Measurements from ENCODE around the gene NHLH2.

Gene NHLH2

GRCh38 chr1:115791816-115792215 lies 49.1 kb downstream of the NHLH2 start (continued):
- TF ChIP-seq, protein P1, sequence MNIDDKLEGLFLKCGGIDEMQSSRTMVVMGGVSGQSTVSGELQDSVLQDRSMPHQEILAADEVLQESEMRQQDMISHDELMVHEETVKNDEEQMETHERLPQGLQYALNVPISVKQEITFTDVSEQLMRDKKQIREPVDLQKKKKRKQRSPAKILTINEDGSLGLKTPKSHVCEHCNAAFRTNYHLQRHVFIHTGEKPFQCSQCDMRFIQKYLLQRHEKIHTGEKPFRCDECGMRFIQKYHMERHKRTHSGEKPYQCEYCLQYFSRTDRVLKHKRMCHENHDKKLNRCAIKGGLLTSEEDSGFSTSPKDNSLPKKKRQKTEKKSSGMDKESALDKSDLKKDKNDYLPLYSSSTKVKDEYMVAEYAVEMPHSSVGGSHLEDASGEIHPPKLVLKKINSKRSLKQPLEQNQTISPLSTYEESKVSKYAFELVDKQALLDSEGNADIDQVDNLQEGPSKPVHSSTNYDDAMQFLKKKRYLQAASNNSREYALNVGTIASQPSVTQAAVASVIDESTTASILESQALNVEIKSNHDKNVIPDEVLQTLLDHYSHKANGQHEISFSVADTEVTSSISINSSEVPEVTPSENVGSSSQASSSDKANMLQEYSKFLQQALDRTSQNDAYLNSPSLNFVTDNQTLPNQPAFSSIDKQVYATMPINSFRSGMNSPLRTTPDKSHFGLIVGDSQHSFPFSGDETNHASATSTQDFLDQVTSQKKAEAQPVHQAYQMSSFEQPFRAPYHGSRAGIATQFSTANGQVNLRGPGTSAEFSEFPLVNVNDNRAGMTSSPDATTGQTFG (tag by site-specific recombination; IDR thresholded peaks at IDR 0.05; ENCODE audit: borderline replicate concordance): no peak
- TF ChIP-seq, protein P2, sequence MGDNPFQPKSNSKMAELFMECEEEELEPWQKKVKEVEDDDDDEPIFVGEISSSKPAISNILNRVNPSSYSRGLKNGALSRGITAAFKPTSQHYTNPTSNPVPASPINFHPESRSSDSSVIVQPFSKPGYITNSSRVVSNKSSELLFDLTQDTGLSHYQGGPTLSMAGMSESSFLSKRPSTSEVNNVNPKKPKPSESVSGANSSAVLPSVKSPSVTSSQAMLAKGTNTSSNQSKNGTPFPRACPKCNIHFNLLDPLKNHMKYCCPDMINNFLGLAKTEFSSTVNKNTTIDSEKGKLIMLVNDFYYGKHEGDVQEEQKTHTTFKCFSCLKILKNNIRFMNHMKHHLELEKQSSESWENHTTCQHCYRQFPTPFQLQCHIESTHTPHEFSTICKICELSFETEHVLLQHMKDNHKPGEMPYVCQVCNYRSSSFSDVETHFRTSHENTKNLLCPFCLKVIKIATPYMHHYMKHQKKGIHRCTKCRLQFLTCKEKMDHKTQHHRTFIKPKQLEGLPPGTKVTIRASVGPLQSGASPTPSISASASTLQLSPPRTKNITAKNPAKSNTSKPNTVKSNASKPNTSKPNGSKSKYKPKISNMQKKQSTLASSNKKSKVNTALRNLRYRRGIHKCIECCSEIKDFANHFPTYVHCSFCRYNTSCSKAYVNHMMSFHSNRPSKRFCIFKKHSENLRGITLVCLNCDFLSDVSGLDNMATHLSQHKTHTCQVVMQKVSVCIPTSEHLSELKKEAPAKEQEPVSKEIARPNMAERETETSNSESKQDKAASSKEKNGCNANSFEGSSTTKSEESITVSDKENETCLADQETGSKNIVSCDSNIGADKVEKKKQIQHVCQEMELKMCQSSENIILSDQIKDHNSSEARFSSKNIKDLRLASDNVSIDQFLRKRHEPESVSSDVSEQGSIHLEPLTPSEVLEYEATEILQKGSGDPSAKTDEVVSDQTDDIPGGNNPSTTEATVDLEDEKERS (tag by site-specific recombination; IDR thresholded peaks at IDR 0.05): no peak

DNA sequence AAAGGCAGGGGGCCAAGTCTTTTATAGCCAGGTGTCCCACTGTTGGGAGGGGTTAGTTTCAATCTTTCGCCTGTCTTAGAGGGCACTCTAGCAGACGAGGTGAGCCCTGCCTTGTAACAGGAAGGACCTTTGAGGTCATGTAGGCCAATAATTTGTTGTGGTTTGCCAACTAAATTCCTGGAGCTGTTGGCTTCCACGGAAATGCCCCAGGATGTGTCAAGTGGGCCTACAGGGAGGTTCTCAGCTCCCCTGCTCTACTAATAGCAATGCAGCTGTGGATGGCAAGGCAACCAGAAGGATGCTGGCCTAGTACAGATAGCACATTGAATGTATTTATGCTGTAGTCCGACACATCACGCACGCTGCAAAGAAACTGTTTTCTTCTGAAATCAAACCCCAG lies 50.1 kb downstream of the NHLH2 start:
- Histone ChIP-seq H3K36me3 (ENCODE audit: control insufficient read depth in 2 of 2, insufficient read depth in 1 of 2, low read length in 2 of 2) (no peaks in the 10 kb centered on the region), H3K27ac (ENCODE audit: extremely low read depth, low read depth, low read length) (no peak overlapping the region), H3K9me3 (ENCODE audit: control insufficient read depth, insufficient read depth, low read depth, low read length) (no peaks in the 10 kb centered on the region), H3K4me1 (ENCODE audit: control insufficient read depth, insufficient read depth, low read length) (no peaks in the 10 kb centered on the region), H3K4me3 (ENCODE audit: low read depth, low read length) (no peak overlapping the region)
- POLR2A ChIA-PET: no interaction called here
- CTCF ChIA-PET: interaction anchor here (1.1 to 1.2 kb wide), 2 partner anchors 19 to 190 kb away, joined by 3 to 5 read pairs; no protein-coding TSS in a partner anchor
- TF ChIP-seq ZNF707 (tag by site-specific recombination; IDR thresholded peaks at IDR 0.05) (no peak), ZNF843 (tag by site-specific recombination; IDR thresholded peaks at IDR 0.05) (no peak), ZNF2 (tag by site-specific recombination; IDR thresholded peaks at IDR 0.05) (no peak), ZXDB (tag by site-specific recombination; IDR thresholded peaks at IDR 0.05) (no peak), ZNF629 (tag by site-specific recombination; IDR thresholded peaks at IDR 0.05) (no peak), ZNF558 (tag by site-specific recombination; IDR thresholded peaks at IDR 0.05) (no peak), ZNF138 (tag by site-specific recombination; IDR thresholded peaks at IDR 0.05; ENCODE audit: borderline replicate concordance) (no peak), ZNF433 (tag by site-specific recombination; IDR thresholded peaks at IDR 0.05; ENCODE audit: low read depth) (no peak), ZNF48 (tag by site-specific recombination; IDR thresholded peaks at IDR 0.05) (no peak)
- TF ChIP-seq, protein P3, sequence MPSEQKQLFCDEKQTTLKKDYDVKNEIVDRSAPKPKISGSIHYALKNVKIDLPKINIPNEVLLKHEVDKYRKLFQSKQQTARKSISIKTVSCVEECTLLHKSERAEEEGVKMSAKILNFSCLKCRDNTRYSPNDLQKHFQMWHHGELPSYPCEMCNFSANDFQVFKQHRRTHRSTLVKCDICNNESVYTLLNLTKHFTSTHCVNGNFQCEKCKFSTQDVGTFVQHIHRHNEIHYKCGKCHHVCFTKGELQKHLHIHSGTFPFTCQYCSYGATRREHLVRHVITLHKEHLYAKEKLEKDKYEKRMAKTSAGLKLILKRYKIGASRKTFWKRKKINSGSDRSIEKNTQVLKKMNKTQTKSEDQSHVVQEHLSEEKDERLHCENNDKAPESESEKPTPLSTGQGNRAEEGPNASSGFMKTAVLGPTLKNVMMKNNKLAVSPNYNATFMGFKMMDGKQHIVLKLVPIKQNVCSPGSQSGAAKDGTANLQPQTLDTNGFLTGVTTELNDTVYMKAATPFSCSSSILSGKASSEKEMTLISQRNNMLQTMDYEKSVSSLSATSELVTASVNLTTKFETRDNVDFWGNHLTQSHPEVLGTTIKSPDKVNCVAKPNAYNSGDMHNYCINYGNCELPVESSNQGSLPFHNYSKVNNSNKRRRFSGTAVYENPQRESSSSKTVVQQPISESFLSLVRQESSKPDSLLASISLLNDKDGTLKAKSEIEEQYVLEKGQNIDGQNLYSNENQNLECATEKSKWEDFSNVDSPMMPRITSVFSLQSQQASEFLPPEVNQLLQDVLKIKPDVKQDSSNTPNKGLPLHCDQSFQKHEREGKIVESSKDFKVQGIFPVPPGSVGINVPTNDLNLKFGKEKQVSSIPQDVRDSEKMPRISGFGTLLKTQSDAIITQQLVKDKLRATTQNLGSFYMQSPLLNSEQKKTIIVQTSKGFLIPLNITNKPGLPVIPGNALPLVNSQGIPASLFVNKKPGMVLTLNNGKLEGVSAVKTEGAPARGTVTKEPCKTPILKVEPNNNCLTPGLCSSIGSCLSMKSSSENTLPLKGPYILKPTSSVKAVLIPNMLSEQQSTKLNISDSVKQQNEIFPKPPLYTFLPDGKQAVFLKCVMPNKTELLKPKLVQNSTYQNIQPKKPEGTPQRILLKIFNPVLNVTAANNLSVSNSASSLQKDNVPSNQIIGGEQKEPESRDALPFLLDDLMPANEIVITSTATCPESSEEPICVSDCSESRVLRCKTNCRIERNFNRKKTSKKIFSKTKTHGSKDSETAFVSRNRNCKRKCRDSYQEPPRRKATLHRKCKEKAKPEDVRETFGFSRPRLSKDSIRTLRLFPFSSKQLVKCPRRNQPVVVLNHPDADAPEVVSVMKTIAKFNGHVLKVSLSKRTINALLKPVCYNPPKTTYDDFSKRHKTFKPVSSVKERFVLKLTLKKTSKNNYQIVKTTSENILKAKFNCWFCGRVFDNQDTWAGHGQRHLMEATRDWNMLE (tag by site-specific recombination; conservative IDR thresholded peaks at IDR 0.05; ENCODE audit: low read depth): no peak

GRCh38 chr1:115790356-115790755 lies 50.6 kb downstream of the NHLH2 start:
- CTCF ChIA-PET: interaction anchor here (0.7 to 1.2 kb wide), 3 partner anchors 18 to 191 kb away, joined by 3 to 7 read pairs (median 5); no protein-coding TSS in a partner anchor
- Histone ChIP-seq H3K9me3 (ENCODE audit: control insufficient read depth, insufficient read depth, low read depth, low read length) (no peaks in the 10 kb centered on the region), H3K4me1 (ENCODE audit: control insufficient read depth, insufficient read depth, low read length) (no peaks in the 10 kb centered on the region), H3K36me3 (ENCODE audit: control insufficient read depth in 2 of 2, insufficient read depth in 1 of 2, low read length in 2 of 2) (no peaks in the 10 kb centered on the region), H3K27ac (ENCODE audit: extremely low read depth, low read depth, low read length) (no peak overlapping the region), H3K4me3 (ENCODE audit: low read depth, low read length) (no peak overlapping the region)
- POLR2A ChIA-PET: no interaction called here
- TF ChIP-seq ZNF19 (tag by site-specific recombination; IDR thresholded peaks at IDR 0.05; ENCODE audit: low read depth): no peak
- TF ChIP-seq ZNF169 (tag by site-specific recombination; IDR thresholded peaks at IDR 0.05): no peak
- TF ChIP-seq ZEB2 (tag by site-specific recombination; IDR thresholded peaks at IDR 0.05): no peak
- no peak for TF ChIP-seq GLIS2 (tag by site-specific recombination; IDR thresholded peaks at IDR 0.05)
- TF ChIP-seq, protein P4, sequence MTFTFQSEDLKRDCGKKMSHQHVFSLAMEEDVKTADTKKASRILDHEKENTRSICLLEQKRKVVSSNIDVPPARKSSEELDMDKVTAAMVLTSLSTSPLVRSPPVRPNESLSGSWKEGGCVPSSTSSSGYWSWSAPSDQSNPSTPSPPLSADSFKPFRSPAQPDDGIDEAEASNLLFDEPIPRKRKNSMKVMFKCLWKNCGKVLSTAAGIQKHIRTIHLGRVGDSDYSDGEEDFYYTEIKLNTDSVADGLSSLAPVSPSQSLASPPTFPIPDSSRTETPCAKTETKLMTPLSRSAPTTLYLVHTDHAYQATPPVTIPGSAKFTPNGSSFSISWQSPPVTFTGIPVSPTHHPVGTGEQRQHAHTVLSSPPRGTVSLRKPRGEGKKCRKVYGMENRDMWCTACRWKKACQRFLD (tag by site-specific recombination; IDR thresholded peaks at IDR 0.05): no peak
- no peak for TF ChIP-seq GLI4 (tag by site-specific recombination; IDR thresholded peaks at IDR 0.05)
- TF ChIP-seq, protein P5, sequence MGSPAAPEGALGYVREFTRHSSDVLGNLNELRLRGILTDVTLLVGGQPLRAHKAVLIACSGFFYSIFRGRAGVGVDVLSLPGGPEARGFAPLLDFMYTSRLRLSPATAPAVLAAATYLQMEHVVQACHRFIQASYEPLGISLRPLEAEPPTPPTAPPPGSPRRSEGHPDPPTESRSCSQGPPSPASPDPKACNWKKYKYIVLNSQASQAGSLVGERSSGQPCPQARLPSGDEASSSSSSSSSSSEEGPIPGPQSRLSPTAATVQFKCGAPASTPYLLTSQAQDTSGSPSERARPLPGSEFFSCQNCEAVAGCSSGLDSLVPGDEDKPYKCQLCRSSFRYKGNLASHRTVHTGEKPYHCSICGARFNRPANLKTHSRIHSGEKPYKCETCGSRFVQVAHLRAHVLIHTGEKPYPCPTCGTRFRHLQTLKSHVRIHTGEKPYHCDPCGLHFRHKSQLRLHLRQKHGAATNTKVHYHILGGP (tag by site-specific recombination; IDR thresholded peaks at IDR 0.05): no peak
- TF ChIP-seq OVOL3 (tag by site-specific recombination; IDR thresholded peaks at IDR 0.05): no peak

All from HEK293 (cell line).